HG02588 (cell line): ENCODE results near the gene GABPB1.
A peak's percentile ranks its signal among the peaks of the same experiment; 100 is the strongest.

Experiments used
- ATAC-seq: cut with Tn5 transposase; IDR thresholded peaks from one replicate; pipeline ENCODE4 v1.9.1; 2021; ENCODE audit warnings: mild to moderate bottlenecking, moderate library complexity; ENCODE audit not compliant: unreplicated experiment

The GABPB1 gene

DNA sequence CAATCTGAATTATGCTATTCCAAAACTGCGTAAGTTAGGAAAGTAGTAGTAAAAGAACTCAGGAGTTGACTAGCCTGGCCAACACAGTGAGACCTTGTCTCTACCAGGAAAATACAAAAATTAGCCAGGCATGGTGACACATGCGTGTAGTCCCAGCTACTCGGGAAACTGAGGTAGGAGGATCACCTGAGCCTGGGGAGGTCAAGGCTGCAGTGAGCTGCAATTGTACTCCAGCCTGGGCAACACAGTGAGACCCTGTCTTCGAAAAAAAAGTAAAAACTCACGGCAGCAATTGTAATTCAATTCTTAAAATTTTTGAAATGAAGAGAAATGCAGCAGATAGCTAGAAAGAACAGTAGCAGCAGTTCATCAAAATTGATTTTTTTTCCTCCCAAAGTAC, 9.7 kb downstream of the GABPB1 start:
- no peak for ATAC-seq

DNA sequence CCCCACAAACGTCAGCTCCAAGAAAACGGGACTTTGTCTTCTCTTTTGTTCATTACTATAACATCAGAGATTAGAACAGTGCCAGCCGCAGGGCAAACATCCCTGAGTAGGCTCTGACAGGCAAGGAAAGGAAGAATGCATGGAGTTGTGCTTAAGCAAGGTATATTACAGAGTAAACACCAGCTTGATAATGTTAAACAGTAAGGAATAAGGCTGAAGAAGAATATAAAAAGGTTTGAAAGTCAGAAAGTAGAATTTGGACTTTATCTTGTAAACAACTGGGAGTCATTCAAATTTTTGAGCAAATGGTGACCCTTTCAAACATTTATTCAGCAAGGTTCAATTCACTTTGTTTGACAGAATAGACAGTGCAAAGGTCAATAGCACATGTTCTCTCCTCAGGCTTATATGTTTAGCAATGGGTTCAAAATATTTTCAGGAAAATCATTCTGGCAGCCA, 11.0 kb downstream of the GABPB1 start:
- no peak for ATAC-seq

DNA sequence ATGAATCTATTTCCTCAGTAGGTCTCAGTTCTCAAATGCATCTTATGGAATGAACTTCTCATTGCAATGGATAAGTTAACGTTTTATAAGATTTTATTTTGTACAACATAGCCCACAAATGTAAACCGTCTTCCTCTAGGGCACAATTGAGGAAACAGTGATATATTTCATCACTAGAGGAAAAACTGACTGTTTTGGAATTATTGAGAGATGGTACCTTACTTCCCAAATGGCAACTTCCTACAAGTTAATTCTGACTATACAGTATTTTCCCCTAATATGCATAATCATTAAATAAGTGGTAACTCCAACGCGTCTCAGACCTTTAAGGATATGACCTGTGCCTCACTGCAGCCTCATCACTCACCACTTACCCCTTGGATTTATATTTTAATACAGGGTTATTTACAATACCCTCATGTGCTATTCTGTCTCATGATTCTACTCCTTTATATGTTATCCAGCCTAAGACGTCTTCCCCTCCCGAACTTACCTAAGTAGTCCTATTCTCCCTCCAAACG, 13.3 kb downstream of the GABPB1 start:
- ATAC-seq = no peak

DNA sequence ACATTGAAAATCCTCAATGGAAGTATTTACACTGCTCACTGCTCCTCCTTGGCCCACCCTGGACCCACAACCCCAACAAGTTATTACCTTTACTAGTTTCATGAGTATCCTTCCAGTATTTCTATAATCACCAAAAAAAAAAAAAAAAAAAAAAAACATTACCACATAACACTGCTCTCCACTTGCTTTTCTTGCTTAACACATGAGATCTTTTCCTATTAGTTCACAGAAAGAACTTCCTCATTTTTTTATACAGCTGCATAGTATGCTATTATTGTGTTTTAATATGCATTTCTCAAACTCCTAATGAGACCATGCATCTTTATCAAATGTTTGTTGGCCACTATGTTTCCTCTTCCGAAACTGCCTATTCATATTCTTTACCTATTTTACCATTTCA, 14.6 kb downstream of the GABPB1 start:
- ATAC-seq = no peak

DNA sequence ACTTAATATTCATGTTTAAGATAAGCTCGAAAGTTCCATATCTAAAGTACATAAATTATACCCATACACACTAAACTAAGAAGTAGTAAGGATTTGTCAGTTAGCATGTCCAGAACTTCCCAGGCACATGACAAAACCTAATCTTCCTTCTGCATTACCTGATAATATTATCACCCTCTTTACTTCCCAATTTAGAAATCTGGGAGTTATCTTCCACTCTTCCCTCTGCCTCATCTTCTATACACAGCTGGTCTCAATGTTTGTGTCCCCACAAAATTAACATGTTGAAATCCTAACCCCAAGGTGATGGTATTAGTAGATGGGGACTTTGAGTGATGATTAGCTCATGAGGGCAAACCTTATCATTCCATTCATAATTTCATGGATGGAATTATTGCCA, 15.3 kb downstream of the GABPB1 start:
- ATAC-seq = no peak

DNA sequence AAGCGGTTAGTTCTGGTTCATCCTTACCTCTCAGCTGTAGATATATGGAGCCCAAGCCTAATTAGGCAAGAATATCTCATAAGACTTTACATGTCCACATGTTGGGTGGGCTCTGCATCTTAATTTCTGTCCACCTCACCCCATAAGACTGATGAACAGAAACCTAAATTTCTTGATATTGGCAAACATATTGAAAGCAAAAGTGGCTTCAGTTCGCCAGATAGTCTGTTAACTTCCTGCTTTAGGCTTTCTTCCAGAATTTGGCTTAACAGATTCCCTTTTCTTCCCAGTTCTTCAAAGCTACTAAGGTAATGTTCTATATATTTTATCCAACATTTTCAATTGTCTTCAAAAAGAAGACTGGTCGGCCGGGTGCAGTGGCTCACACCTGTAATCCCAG, 19.7 kb downstream of the GABPB1 start:
- no peak for ATAC-seq

DNA sequence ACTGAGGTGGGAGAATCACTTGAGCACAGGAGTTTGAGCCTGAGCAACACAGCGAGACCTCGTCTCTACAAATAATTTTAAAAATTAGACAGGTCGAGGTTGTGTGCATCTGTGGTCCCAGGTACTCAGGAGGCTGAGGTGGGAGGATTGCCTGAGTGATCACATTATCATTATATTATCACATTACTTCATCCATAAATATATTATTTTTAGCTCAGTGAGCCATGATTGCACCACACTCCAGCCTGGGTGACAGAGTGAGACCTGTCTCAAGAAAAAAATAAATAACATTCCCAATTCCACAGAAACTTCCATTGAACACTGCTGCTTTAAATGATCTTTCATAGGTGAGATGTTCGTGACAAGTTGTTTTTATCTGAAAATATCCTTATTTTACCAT, 21.8 kb downstream of the GABPB1 start:
- no peak for ATAC-seq

DNA sequence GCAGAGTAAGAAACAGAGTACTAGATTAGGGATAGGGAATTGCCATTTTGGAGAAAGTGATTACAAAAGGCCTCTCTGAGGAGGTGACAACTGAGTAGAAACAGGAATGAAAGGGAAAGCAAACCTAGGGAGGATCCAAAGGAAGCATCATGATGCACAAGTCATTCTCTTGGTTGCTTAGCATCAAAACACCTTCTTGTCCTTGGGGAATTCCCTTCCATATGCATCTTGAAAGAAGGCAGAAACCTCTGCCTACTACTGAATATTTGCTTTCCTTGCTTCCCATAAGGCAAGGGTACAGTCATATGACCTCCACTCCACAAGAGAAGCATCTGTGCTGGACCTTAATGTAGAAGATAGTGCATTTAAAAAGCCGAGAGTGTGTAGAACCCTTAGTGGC, 24.1 kb downstream of the GABPB1 start:
- ATAC-seq = peak; percentile 49

DNA sequence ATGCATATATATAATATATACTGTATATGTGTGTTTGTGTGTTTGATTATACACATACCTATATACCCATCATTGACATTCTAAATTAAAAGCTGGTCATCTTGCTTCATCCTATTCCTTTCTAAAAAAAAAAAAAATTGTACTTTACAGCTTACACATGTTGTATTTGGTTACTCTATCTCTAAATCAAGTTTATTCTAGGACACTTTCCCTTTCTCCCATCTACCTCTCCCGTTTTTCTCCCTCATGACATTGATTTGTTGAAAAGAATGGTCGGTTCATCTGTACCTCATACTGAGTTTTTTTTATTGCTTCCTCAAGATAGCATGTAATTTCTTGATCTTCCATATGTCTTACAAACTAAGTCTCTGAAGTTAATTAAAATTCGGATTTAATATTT, 26.9 kb downstream of the GABPB1 start:
- no peak for ATAC-seq

DNA sequence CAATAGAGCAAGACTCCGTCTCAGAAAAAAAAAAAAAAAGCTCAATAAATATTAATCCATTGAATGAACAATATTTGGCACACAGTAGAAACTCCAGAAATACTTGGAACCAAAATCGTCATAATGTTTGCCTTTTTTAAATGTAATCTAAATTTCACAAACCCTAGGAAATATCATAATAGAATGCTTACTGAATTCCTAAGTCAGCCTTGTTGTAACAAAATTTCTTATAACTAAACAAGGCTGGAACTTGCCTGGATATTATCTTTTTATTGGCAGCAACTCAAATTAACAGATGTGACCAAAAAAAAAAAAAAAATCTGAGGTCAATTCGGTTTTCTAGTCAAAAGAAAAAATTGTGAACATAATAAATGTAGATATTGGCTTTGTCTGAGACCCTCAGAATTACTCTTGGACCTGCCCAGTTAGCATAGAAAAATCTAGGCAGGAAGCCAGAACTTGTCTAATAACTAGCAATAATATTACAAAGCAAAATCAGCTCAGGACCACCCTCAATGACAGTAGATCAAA, 33.3 kb downstream of the GABPB1 start:
- ATAC-seq = no peak

DNA sequence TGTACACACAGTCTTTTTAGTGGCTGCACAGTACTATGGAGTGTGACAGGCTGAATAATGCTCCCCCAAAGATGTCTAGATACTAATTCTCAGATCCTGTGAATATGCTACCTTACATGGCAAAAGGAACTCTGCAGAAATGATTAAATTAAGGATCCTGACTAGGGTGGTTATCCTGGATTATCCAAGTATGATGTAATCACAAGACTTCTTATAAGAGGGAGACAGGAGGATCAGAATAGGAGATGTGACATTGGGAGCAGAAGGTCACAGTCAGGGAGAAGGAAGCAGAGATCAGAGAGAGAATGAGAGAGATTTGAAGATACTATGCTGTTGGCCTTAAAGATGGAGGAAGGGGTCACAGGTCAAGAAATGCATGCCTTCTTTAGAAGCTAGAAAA, 34.5 kb downstream of the GABPB1 start:
- no peak for ATAC-seq

DNA sequence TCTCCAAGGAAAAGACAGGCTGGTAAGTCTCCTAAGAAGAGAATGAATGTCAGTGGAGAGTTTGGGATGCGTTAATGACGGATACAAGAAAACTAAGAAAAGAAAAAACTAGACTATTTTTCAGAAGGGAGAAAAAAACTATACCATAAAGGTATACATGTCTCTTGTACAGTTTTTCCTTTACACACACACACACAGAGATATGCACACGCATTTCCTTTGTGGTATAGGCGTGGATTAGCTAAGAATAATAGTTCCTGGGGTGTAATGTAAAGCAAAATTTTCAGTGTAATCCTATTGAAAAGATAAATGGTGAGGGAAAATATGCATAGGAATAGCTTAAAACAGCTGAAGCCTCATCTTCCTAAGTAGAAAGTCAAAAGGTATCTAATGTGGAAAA, 36.3 kb downstream of the GABPB1 start:
- no peak for ATAC-seq

DNA sequence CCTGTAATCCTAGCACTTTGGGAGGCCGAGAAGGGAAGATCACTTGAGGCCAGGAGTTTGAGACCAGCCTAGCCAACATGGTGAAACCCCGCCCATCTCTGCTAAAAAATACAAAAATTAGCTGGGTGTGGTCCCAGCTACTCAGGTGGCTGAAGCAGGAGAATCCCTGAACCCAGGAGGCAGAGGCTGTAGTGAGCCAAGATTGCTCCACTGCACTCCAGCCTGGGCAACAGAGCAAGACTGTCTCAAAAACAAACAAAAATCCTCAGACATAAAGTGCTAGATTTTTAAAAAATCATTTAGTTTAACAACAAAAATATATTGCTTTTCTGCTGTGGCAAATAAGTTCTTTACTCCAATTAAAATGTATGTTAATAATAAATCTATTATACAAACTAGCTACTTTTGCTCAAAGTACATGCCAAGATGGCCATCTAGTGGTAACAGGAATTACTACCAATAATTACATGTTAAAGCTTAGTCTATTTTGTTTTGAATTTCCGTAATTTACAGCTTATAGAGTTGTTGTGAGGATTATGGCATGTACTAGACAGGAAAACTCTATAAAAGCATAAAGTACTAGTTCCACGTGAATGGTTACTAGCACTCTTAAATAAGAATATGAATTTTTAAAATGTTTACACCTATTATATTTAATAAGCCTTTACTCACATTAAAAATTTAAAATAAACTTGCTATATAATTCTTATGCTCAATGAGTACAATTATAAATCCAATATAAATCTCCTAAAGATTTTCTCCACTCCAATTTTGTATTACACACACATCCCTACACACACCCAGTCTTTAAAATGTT, 39.0 kb downstream of the GABPB1 start:
- no peak for ATAC-seq

DNA sequence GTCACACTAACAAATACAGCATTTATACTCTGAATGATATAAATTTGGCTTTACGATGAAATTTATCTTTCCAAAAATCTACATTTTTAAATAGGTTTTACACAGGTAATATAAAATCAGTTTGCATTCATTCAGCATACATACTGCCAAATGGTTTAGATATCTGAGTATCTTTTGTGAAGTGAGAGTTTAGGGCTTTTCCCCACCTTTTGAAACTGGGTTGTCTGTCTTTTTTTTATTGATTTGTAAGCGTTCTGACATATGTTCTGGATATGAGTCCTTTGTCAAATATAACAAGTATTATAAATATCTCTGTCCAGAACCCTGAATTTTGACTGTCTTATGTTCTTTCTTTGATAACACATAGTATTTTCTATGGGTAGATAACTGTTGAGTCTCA, 42.4 kb downstream of the GABPB1 start:
- no peak for ATAC-seq

DNA sequence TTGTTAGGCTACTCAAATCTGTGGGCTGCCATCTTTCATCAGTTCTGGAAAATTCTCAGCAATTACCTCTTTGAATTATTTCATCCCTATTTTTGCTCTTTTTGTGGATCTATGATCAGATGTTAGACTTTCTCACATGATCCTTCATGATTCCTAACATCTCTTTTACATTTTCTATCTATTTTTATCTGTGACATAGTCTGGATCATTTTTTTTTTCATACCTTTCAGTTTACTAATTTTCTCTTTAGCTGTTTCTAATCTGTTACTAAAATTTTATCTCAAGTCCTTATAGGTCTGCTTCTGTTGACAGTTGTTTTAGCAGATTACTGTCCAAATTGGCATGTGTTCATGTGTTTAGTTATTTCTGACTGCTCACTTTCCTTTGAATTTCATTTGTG, 47.2 kb downstream of the GABPB1 start:
- no peak for ATAC-seq

DNA sequence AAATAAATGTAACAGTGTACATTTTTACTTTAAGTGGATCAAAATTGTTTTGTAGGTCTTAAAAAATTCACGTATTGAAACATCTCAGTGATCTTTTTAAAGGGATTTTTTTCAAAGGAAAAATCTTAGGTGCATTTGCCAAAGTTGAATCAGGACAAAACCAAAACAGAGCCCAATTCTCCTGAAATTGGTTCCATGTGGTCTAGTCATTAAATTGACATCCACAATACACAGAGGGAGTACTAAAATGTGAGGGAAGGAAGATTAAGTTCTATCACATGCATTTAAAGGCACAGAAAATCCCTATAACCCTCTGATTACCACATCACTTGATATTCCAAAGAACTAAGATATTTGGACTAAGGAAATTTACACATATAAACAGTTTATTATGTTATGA, 50.2 kb downstream of the GABPB1 start:
- no peak for ATAC-seq

DNA sequence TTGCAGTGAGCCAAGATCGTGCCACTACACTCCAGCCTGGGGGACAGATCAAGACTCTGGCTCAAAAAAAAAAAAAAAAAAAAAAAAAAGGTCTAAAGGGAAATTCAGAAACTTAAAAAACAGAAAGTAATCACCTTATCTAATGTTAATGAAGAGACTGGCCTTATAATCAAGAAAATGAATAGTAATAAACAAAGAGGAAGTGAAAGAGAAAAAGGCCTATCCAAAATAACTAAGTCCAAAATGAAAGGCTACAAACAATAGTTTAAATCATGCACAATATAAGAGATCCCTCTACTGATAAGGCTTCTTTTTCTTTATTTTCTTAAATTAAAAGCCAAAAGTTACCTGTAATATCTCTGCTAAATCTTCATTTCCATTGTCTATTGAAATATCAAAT, 52.4 kb downstream of the GABPB1 start:
- ATAC-seq = no peak

DNA sequence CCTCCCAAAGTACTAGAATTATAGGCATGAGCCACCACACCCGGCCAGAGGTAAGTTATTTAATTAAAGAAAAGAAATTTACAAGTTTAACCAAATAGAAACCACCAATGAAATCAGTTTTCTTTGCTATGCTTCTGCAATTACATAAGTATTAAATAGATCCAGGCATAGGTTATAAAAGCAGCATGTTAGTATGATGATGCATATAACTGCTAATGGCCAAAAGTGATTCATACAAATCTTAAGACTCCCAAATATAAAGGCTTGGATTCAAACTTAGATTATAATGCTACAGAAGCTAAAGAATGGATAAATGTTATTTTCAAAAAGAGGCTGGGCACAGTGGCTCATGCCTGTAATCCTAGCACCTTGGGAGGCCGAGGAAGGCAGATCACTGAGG, 56.7 kb downstream of the GABPB1 start:
- ATAC-seq = no peak

DNA sequence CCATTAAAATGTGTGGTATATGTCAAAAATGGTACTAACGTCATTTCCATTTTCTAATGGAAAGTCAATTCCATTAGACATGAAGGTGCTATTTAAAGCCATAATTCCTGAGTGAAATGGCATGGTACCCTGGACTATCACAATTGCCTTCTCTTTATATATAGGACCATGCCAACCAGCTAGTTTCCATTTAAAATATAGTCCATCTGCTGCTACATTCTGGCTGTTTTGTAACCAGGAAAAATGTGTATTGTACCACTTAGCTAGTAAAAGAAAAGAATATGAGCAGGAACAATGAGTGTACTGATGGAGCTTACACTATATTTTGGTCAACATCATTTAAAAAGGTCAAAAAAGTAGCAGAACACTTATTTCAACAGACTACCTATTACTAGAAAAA, 59.0 kb downstream of the GABPB1 start:
- ATAC-seq = no peak

DNA sequence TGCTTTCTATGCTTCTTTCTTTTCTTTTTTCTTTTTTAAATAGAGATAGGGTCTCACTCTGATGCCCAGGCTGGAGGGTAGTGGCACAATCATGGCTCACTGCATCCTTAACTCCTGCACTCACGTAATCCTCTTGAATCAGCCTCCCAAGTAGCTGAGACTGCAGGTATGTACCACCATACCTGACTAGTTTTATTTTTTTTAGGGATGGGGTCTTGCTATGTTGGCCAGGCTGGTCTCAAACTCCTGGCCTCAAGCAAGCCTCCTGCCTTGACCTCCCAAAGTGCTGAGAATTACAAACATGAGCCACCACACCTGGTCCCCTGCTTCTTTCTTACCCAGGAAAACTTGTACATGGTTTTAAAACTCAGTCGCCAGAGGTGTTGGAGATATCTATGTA, 65.2 kb downstream of the GABPB1 start:
- ATAC-seq = no peak

DNA sequence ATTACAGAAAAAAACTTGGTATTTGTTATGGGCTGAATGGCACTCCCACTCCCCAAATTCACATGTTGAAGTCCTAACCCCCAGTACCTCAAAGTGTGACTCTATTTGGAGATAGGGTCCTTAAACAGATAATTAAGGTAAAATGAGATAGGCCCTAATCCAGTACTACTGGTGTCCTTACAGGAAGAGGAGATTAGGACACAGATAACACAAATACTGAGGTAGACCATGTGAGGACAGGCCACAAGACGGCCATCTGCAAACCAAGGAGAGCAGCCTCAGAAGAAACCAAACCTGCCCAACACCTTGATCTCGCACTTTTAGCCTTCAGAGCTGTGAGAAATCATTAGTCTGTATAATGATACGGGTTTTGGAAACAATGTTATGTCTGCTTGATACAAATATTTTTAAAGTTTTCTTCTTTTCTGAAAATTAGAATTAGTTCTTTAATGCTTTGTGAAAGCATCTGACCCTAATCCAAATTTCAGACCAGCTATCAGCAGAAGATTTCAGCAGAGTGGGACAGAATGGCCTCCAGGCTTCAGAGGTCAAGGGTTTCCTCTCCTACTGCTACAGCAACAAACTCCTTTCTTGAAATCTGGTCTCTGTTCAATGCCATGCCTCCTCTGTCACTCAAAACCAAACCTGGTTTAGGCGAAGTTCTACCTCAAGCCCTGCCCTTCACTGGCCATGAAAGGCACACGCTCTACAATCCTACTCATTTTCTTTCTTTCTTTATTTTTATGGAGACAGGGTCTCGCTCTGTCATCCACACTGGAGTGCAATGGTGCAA, 67.5 kb downstream of the GABPB1 start:
- ATAC-seq = no peak

DNA sequence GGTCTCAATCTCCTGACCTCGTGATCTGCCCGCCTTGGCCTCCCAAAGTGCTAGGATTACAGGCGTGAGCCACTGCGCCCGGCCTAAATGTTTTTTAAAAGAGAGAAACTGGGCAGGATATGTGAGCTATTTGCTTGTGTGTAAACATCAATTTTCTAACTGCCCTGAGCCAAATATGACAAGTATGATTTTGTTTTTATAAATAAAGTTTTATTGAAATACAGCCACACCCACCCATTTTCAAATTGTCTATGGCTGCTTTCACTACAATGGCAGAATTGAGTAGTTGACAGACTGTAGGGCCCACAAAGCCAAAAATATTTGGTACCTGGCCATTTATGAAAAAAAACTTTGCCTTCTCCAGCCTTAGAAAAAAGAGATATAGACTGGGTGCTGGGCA, 73.6 kb downstream of the GABPB1 start:
- no peak for ATAC-seq
